ENCODE data around the gene PAX8. TPM values are rescaled to one million over a fixed set of nuclear protein-coding genes. Genes with fewer than 3 reads are reported as not detected.

The PAX8 gene
- total RNA-seq, 1 donor: 2.9 TPM

DNA sequence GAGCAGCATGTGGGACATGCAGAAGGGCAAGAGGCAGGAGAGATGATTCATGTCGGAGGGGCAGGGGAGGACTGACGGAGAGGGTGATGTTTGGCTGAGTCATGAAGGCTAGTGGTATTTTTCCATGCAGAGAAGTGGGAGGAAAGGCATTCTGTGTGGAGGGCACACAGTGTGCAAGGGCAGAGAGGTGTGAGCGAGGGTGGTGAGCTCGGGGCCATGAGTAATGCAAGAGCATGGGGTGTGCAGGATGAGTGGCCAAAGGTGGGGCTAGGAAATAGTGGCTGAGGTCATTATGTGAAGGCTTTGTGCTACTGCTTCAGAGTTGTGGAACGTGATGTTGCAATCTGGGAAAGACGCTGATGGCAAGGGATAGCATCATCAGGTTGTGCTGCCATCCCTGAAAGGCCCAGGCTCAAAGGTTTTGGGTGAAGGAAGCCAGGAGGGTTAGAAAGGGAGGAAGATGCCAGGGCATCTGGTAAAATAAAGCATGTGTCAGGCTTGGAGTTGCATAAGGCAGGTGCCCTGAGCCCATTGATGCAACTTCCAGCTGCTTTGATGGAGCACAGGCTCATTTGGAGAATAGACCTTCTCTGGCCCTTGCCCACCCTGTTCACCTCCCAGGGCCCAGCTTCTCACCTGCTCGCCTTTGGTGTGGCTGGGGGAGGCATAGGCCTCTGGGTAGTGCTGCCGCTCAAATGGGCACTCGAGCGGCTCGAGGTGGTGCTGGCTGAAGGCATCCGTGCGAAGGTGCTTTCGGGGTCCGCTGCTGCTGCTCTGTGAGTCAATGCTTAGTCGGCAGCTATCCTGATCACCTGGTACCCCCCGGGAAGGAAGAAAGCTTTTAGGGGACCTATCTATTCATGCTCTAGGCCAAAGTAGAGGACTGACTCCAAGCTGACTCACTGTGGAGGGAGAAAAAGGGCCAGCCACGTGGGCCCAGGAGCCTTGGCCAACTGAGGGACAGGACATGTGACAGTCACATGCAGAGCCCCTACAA, 37.5 kb downstream of the PAX8 start:
- Histone ChIP-seq H3K9me3 (ENCODE audit: low read depth, low read length) (no peaks in the 10 kb centered on the region), H3K4me1 (ENCODE audit: insufficient read depth, low read length) (peaks cover 25% of the 10 kb centered on the region), H3K27ac (ENCODE audit: low read depth, low read length) (peak overlapping the region; percentile 98), H2AFZ (ENCODE audit: low read length) (no peak overlapping the region), H4K20me1 (ENCODE audit: insufficient read depth, low read length) (no peaks in the 10 kb centered on the region), H3K79me2 (ENCODE audit: insufficient read depth, low read length) (no peaks in the 10 kb centered on the region), H3K4me3 (ENCODE audit: insufficient read depth, low read length) (peak overlapping the region; percentile 54), H3K27me3 (ENCODE audit: insufficient read depth, low read length) (no peaks in the 10 kb centered on the region), H3K4me2 (ENCODE audit: insufficient read depth, low read length) (peak overlapping the region; percentile 84), H3K36me3 (ENCODE audit: insufficient read depth, low read length) (no peaks in the 10 kb centered on the region)
- TF ChIP-seq, protein P1, sequence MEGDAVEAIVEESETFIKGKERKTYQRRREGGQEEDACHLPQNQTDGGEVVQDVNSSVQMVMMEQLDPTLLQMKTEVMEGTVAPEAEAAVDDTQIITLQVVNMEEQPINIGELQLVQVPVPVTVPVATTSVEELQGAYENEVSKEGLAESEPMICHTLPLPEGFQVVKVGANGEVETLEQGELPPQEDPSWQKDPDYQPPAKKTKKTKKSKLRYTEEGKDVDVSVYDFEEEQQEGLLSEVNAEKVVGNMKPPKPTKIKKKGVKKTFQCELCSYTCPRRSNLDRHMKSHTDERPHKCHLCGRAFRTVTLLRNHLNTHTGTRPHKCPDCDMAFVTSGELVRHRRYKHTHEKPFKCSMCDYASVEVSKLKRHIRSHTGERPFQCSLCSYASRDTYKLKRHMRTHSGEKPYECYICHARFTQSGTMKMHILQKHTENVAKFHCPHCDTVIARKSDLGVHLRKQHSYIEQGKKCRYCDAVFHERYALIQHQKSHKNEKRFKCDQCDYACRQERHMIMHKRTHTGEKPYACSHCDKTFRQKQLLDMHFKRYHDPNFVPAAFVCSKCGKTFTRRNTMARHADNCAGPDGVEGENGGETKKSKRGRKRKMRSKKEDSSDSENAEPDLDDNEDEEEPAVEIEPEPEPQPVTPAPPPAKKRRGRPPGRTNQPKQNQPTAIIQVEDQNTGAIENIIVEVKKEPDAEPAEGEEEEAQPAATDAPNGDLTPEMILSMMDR (IDR thresholded peaks at IDR 0.05; ENCODE audit: extremely low read depth, low read depth, low read length): no peak
- DNase-seq (ENCODE audit: insufficient read length, low spot score, missing footprints): peak; percentile 99

DNA sequence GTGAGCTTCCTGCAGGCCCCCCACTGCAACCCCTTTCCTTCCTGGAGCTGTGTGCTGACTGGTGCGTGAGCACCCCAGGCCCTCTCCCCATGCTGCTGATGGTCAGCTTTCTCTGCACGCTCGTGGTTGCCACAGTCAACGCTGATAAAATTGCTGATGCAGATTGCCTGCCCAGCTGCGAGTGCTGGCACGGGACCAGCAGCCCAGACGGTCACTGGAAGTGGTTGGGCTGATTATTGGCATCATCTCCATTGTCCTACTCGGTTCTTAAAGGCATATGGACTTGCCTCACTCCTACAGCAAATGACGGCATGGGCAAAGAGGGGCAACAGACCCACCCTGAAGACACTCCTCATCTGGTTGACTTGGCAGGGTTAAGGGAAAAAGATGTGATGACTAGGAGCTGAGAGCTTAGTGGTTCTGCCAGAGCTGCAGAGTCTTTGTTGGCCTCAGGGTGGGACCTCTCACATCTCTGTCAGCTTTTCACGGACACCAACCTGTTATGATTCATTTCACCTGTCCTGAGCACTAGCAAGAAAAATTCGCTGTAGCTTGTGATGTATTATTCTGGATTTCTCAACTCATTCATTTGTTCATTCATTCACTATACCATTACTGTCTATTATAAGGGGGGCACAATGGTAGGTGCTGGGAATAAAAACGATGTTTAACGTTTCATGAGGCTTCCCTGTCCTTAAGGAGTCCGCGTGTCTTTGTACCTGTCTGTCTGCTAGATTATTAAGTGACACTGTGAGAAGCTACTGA, 38.4 kb downstream of the PAX8 start:
- no peaks in the 10 kb centered on the region for H3K9me3 ChIP-seq (ENCODE audit: low read depth, low read length)
- H2AFZ ChIP-seq (ENCODE audit: low read length): peak overlapping the region; percentile 57
- H3K27me3 ChIP-seq (ENCODE audit: insufficient read depth, low read length): no peaks in the 10 kb centered on the region
- H3K27ac ChIP-seq (ENCODE audit: low read depth, low read length): peak overlapping the region; percentile 98
- DNase-seq (ENCODE audit: insufficient read length, low spot score, missing footprints): peak; percentile 99
- H3K4me3 ChIP-seq (ENCODE audit: insufficient read depth, low read length): peak overlapping the region; percentile 54
- H3K36me3 ChIP-seq (ENCODE audit: insufficient read depth, low read length): no peaks in the 10 kb centered on the region
- peaks cover 25% of the 10 kb centered on the region for H3K4me1 ChIP-seq (ENCODE audit: insufficient read depth, low read length)
- TF ChIP-seq, protein P1 (IDR thresholded peaks at IDR 0.05; ENCODE audit: extremely low read depth, low read depth, low read length): peak; percentile 9
- H3K79me2 ChIP-seq (ENCODE audit: insufficient read depth, low read length): no peaks in the 10 kb centered on the region
- no peaks in the 10 kb centered on the region for H4K20me1 ChIP-seq (ENCODE audit: insufficient read depth, low read length)
- peak overlapping the region; percentile 84 for H3K4me2 ChIP-seq (ENCODE audit: insufficient read depth, low read length)

DNA sequence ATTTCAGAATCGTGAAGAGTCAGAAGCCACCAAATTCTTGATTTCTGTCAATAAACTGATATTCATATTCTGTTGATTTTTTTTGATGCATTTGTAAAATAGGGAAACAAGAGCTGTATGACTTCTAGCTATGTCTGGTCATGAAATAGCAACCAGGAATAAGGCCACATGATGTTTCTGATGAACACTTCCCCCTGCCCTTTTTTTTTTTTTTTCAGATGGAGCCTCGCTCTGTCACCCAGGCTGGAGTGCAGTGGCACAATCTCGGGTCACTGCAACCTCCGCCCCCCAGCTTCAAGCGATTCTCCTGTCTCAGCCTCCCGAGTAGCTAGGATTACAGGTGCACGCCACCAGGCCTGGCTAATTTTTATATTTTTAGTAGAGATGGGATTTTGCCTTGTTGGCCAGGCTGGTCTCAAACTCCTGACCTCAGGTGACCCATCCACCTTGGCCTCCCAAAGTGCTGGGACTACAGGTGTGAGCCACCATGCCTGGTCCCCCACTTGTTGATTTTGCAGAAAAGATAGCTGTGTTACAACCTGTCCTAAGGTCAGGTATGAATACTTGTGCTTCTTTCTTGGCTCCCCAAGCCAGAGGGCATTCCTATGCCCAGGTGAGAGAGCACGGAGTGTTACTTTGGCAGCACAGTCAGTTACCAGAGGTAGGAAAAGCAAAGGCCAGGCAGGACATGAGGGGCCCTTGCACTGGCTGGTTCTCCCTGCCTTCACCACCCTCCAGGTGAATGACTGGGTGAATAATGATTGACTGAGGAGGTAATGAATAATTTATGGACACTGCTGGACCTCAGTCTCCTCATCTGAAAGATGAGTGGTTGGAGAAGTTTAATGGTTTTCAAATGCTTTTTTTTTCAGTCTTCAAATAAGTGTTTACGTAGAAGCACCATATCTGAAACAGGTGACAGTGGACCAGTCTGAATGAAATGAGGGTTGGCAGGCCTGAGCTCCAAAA, 39.6 kb downstream of the PAX8 start:
- Histone ChIP-seq H2AFZ (ENCODE audit: low read length) (no peak overlapping the region), H3K4me3 (ENCODE audit: insufficient read depth, low read length) (no peak overlapping the region)

More for the DNA sequence above, 39.6 kb downstream of the PAX8 start:
- H3K4me1 ChIP-seq (ENCODE audit: insufficient read depth, low read length): peaks cover 25% of the 10 kb centered on the region
- H3K36me3 ChIP-seq (ENCODE audit: insufficient read depth, low read length): no peaks in the 10 kb centered on the region
- TF ChIP-seq, protein P1 (IDR thresholded peaks at IDR 0.05; ENCODE audit: extremely low read depth, low read depth, low read length): no peak
- H3K27me3 ChIP-seq (ENCODE audit: insufficient read depth, low read length): no peaks in the 10 kb centered on the region
- H3K9me3 ChIP-seq (ENCODE audit: low read depth, low read length): no peaks in the 10 kb centered on the region
- peak overlapping the region; percentile 98 for H3K27ac ChIP-seq (ENCODE audit: low read depth, low read length)
- DNase-seq (ENCODE audit: insufficient read length, low spot score, missing footprints): no peak
- no peaks in the 10 kb centered on the region for H3K79me2 ChIP-seq (ENCODE audit: insufficient read depth, low read length)
- peak overlapping the region; percentile 84 for H3K4me2 ChIP-seq (ENCODE audit: insufficient read depth, low read length)
- no peaks in the 10 kb centered on the region for H4K20me1 ChIP-seq (ENCODE audit: insufficient read depth, low read length)

Measured in osteoblast (primary cell).